Stomach smooth muscle (tissue), 2 donors: Measurements from ENCODE around the gene MAT2A.
"Not testable (repeated sequence)": the region's sequence is repeated elsewhere in the genome, so short reads cannot be mapped to it uniquely, and the experiment has no call there.

Source experiments
- H3K27ac ChIP-seq: one replicate; pipeline ENCODE4 v1.7.0; 2013; ENCODE audit warnings: mild to moderate bottlenecking, low read length, inconsistent platforms
- H3K27me3 ChIP-seq, 2 donors: one replicate each; pipeline ENCODE4 v1.7.0; 2013; ENCODE audit warnings: low read length in 2 of 2; ENCODE audit not compliant: insufficient read depth in 2 of 2, control insufficient read depth in 1 of 2
- H3K36me3 ChIP-seq, 2 donors: one replicate each; pipeline ENCODE4 v1.7.0; 2013; ENCODE audit warnings: low read length in 2 of 2; ENCODE audit not compliant: control insufficient read depth in 2 of 2, insufficient read depth in 2 of 2
- H3K4me1 ChIP-seq: one replicate; pipeline ENCODE4 v1.7.0; 2013; ENCODE audit warnings: low read length; ENCODE audit not compliant: control insufficient read depth, insufficient read depth
- H3K4me3 ChIP-seq, 2 donors: one replicate each; pipeline ENCODE4 v1.7.0; 2013; ENCODE audit warnings: low read length in 2 of 2
- H3K9ac ChIP-seq, 2 donors: one replicate each; pipeline ENCODE4 v1.7.0; 2013; ENCODE audit warnings: low read length in 2 of 2, mild to moderate bottlenecking in 1 of 2
- H3K9me3 ChIP-seq, 2 donors: one replicate each; pipeline ENCODE4 v1.7.0; 2013; ENCODE audit warnings: low read length in 2 of 2; ENCODE audit not compliant: control insufficient read depth in 2 of 2
- donor health status: healthy.
- donor health status: Pancreatic carcinoma.

MAT2A gene

DNA sequence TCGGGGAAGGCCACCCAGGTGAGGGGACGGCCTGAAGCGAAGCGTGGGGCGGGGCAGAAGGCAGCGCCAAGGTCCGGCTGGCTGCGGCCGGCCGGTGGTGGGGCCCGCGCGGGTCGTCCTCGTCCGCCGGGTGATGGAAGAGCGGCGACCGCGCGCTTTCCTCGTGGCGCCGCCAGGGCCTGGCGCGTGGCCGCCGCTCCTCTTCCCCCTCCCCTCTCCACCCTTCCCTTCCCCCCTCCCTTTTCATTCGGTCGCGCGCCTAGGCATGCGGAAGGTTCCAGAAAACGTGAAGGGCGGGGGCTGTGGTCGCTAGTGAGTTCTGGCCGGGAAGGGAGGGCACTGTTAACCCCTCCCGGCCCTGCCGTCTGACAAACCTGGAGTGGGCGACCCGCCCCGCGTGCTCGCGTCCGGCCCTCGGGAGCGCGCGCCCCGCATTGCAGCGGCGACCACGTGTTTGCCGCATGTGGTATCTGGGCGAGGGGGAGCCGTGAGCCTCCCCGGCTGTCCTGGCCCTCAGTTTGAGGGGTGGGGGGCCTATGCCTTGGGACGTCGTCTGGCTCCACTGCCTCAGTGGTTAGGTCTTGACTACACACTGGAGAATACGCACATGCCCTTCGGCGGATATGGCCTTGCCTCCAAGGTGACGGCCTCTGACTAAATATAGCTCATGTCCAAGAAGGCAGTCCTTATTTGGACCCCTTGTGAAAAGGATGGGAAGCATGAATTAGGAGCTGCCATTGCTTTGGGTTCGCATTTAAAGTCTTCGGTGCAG is 579 bp downstream of the MAT2A start:
- Histone ChIP-seq H3K27ac (peak overlapping the region; percentile 100), H3K4me1 (peaks cover 54% of the 10 kb centered on the region), H3K9ac (peak overlapping the region; percentile 99 to 100), H3K27me3 (no peaks in the 10 kb centered on the region), H3K4me3 (peak overlapping the region; percentile 95 to 98), H3K36me3 (peaks cover 21 to 27% of the 10 kb centered on the region in 2 donors), H3K9me3 (no peaks in the 10 kb centered on the region)

DNA sequence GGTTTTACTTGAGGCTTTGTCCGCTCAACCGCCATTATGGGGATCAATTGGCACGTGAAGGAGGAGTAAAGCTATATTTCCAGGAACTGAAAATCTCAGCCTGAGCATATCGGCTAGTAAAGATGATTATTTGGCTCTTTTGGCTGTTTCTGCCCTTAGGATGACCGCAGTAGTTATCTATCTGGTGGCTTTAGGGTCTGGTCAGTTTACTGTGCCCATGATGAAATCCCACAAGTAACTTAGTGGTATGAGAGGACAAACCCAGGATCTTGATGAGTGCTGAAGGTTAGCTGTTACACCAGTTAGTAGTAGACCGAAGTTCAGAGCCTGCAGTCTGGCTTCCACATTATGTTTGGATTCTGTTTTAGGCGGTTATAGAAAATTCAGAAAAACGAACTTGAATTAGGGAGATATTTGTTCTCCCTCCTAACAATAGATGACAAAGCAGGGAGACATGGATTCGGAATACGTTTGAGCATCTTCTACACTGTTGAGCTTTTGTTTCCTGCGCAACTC is 1.2 kb downstream of the MAT2A start:
- Histone ChIP-seq H3K27me3 (no peaks in the 10 kb centered on the region), H3K9me3 (no peaks in the 10 kb centered on the region), H3K4me1 (peaks cover 59% of the 10 kb centered on the region), H3K9ac (peak overlapping the region; percentile 99 to 100), H3K27ac (peak overlapping the region; percentile 100), H3K36me3 (peaks cover 21 to 27% of the 10 kb centered on the region in 2 donors), H3K4me3 (peak overlapping the region; percentile 95 to 98)

DNA sequence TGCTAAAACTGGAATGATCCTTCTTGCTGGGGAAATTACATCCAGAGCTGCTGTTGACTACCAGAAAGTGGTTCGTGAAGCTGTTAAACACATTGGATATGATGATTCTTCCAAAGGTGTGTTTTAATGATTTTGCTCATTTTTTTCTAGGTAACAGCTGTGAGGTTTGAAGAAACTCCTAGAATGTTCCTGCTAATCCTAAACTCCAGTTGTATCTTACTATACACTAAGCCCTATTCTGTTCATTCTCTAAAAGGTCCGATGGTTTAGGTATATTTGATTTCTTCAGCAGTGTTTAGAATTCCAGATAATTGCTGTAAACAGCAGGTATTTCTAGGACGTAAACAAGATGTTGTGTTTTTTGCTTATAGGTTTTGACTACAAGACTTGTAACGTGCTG is 2.3 kb downstream of the MAT2A start:
- Histone ChIP-seq H3K9ac (peak overlapping the region in 1 of 2 donors; percentile 99), H3K27ac (peak overlapping the region; percentile 12), H3K27me3 (no peaks in the 10 kb centered on the region), H3K4me3 (peak overlapping the region; percentile 95 to 98), H3K36me3 (peaks cover 30 to 32% of the 10 kb centered on the region in 2 donors), H3K9me3 (no peaks in the 10 kb centered on the region), H3K4me1 (peaks cover 63% of the 10 kb centered on the region)

DNA sequence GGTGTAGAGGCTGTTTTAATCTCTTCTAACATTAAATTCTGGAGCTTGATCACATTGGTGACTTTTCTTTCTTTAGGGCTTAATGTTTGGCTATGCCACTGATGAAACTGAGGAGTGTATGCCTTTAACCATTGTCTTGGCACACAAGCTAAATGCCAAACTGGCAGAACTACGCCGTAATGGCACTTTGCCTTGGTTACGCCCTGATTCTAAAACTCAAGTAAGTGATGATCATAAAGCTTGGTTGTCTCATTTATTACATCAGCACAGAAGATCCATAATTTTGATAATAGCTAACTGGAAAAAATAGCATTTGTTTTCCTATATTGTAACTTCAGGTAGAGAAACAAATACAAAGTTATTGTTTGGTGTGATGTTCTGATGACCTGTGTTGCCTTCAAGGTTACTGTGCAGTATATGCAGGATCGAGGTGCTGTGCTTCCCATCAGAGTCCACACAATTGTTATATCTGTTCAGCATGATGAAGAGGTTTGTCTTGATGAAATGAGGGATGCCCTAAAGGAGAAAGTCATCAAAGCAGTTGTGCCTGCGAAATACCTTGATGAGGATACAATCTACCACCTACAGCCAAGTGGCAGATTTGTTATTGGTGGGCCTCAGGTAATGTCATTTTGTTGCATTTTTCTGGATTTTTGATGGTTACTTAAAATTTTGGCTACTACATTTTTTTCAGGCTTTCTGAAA is 2.9 kb downstream of the MAT2A start:
- no peaks in the 10 kb centered on the region for H3K9me3 ChIP-seq
- H3K4me3 ChIP-seq: peak overlapping the region; percentile 95 to 98
- peaks cover 30 to 32% of the 10 kb centered on the region in 2 donors for H3K36me3 ChIP-seq
- H3K27me3 ChIP-seq: no peaks in the 10 kb centered on the region
- H3K4me1 ChIP-seq: peaks cover 56% of the 10 kb centered on the region
- peak overlapping the region; percentile 12 for H3K27ac ChIP-seq
- peak overlapping the region in 1 of 2 donors; percentile 13 for H3K9ac ChIP-seq

DNA sequence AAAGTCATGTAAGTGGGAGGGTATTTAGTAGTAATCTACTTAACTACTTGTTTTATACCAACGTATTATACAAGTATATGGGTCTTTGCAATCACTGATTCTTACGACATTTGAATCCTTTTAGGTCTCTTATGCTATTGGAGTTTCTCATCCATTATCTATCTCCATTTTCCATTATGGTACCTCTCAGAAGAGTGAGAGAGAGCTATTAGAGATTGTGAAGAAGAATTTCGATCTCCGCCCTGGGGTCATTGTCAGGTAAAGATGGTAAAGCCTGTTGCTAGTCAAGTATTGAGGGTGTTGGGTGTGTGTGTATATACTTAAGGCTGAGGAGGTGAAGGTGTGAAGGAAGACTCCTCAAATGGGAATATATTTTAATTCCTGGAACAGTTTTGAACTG is 3.8 kb downstream of the MAT2A start:
- Histone ChIP-seq H3K4me3 (no peak overlapping the region), H3K27me3 (no peaks in the 10 kb centered on the region), H3K27ac (peak overlapping the region; percentile 12), H3K4me1 (peaks cover 48% of the 10 kb centered on the region), H3K36me3 (peaks cover 30 to 32% of the 10 kb centered on the region in 2 donors), H3K9me3 (no peaks in the 10 kb centered on the region), H3K9ac (no peak overlapping the region)

DNA sequence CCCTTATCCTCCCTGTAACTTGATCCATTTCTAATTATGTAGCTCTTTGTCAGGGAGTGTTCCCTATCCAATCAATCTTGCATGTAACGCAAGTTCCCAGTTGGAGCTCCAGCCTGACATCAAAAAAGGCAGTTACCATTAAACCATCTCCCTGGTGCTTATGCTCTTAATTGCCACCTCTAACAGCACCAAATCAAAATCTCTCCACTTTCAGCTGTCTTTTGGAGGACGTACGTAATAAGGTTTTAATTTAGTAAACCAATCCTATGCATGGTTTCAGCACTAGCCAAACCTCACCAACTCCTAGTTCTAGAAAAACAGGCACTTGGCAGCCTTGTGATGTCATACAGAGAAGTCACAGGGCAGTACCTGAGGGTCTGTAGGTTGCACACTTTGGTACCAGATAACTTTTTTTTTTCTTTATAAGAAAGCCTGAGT is 5.3 kb downstream of the MAT2A start:
- H3K27me3 ChIP-seq, H3K9me3 ChIP-seq, H3K4me3 ChIP-seq, H3K9ac ChIP-seq: not testable (repeated sequence)
- peaks cover 30 to 32% of the 10 kb centered on the region in 2 donors for H3K36me3 ChIP-seq
- peak overlapping the region; percentile 24 for H3K27ac ChIP-seq
- peaks cover 47% of the 10 kb centered on the region for H3K4me1 ChIP-seq

DNA sequence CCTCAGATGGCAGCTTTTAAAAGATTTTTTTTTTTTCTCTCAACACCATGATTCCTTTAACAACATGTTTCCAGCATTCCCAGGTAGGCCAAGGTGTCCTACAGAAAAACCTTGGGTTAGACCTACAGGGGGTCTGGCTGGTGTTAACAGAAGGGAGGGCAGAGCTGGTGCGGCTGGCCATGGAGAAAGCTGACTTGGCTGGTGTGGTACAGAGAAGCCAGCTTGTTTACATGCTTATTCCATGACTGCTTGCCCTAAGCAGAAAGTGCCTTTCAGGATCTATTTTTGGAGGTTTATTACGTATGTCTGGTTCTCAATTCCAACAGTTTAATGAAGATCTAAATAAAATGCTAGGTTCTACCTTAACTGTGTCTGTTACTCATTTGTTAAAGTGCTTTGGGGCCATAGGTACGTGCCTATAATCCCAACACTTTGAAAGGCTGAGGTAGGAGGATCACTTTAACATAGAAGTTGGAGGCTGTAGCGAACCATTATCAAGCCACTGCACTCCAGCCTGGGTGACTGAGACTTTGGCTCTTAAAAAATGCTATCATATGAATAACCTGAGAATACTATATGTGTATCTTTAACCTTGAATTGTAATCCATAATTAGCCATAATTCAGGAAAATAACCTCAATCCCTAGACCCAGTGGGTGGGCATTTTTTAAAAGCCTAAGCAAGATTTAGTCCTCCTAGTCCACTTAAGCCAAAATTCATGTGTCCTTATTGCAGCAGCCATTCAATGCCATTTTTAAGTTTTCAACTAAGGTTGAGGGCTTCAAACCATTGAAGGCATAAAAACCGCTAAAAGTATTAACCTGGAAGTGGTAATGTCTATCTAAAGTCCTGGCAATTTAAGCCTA is 6.2 kb downstream of the MAT2A start:
- peak overlapping the region; percentile 13 for H3K27ac ChIP-seq
- not testable (repeated sequence) for H3K9ac ChIP-seq, H3K27me3 ChIP-seq, H3K9me3 ChIP-seq, H3K4me3 ChIP-seq
- peaks cover 42% of the 10 kb centered on the region for H3K4me1 ChIP-seq
- peaks cover 33 to 37% of the 10 kb centered on the region in 2 donors for H3K36me3 ChIP-seq

DNA sequence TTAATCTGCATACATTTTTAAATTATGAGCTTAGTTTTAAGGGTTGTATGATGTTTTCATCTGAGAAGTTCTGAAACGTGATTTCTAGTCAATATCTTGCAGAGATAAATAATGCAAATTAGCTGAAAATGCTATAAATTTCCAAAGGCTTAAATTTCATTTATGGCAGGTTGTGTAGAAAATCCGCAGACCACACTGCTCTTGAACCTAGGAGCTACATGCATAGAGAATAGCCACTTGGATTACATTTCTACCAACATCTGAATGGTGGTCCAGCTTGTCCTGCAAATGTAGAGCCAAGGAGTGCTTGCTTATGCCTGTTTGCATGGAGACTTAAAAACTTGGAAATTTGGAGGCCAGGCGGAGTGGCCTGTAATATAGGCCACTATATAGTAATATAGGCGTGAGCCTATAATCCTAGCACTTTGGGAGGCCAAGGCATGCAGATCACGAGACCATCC is 6.8 kb downstream of the MAT2A start:
- Histone ChIP-seq H3K4me3 (no peak overlapping the region), H3K9ac (no peak overlapping the region), H3K36me3 (peaks cover 39 to 43% of the 10 kb centered on the region in 2 donors), H3K4me1 (peaks cover 41% of the 10 kb centered on the region), H3K27me3 (no peaks in the 10 kb centered on the region), H3K9me3 (no peaks in the 10 kb centered on the region), H3K27ac (no peak overlapping the region)

DNA sequence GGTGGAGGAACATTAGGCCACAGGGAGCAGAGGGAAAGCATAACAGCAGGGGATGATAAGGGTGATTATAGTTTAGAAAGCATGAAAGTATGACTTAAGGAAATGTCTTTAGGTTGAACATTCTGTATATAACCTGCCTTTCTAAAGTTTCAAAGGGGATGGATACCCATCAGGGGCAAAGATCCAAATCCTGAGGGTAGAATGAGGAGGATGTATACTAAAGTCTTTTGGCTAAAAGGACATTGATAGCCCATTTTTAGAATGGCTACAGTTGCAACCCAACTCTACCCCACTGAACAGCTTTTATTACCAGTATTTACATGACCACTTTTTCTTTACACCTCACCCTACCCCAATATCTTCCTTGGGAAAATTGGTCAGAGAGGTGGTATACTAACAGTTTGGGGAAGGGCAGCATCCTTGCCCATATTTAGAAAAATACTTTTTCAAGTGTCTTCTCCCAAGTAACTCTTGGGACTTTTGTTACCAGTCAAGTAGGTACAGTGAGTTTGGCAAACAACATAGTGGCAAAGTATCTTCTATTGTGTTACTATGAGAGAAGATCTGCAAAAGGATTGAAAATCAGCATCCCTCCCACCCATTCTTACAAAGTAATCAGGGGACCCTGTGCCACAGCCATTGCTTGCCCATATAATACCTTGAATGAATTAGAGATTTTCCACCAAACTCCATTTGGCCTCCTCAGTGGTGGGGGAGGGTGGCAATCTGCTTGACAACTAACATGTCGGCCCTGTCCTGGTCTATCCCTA is 8.3 kb downstream of the MAT2A start:
- H3K9ac ChIP-seq: no peak overlapping the region
- H3K27me3 ChIP-seq: no peaks in the 10 kb centered on the region
- H3K4me3 ChIP-seq: no peak overlapping the region
- H3K4me1 ChIP-seq: peaks cover 29% of the 10 kb centered on the region
- H3K36me3 ChIP-seq: peaks cover 33 to 43% of the 10 kb centered on the region in 2 donors
- H3K27ac ChIP-seq: peak overlapping the region; percentile 31
- H3K9me3 ChIP-seq: no peaks in the 10 kb centered on the region
